Activated T-cell treated with anti-CD3 and anti-CD28 coated beads, Interleukin-2, amount 50 U/mL, for 48 hours (primary cell): ENCODE results near the gene GARRE1.
"Not testable (repeated sequence)": the region's sequence is repeated elsewhere in the genome, so short reads cannot be mapped to it uniquely, and the experiment has no call there.

Experiments used
- DNase-seq, 2 experiments: peaks; one replicate each; pipeline ENCODE4 v3.0.0-alpha.2; 2020

GARRE1 gene, protein sequence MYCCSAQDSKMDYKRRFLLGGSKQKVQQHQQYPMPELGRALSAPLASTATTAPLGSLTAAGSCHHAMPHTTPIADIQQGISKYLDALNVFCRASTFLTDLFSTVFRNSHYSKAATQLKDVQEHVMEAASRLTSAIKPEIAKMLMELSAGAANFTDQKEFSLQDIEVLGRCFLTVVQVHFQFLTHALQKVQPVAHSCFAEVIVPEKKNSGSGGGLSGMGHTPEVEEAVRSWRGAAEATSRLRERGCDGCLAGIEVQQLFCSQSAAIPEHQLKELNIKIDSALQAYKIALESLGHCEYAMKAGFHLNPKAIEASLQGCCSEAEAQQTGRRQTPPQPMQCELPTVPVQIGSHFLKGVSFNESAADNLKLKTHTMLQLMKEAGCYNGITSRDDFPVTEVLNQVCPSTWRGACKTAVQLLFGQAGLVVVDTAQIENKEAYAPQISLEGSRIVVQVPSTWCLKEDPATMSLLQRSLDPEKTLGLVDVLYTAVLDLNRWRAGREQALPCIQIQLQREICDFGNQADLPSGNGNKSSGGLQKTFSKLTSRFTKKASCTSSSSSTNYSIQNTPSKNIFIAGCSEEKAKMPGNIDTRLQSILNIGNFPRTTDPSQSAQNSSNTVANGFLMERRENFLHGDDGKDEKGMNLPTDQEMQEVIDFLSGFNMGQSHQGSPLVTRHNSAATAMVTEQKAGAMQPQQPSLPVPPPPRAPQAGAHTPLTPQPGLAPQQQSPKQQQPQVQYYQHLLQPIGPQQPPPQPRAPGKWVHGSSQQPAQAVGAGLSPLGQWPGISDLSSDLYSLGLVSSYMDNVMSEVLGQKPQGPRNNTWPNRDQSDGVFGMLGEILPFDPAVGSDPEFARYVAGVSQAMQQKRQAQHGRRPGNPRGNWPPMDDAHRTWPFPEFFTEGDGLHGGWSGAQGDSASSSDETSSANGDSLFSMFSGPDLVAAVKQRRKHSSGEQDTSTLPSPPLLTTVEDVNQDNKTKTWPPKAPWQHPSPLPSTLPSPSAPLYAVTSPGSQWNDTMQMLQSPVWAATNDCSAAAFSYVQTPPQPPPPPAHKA (N-terminal part only)

DNA sequence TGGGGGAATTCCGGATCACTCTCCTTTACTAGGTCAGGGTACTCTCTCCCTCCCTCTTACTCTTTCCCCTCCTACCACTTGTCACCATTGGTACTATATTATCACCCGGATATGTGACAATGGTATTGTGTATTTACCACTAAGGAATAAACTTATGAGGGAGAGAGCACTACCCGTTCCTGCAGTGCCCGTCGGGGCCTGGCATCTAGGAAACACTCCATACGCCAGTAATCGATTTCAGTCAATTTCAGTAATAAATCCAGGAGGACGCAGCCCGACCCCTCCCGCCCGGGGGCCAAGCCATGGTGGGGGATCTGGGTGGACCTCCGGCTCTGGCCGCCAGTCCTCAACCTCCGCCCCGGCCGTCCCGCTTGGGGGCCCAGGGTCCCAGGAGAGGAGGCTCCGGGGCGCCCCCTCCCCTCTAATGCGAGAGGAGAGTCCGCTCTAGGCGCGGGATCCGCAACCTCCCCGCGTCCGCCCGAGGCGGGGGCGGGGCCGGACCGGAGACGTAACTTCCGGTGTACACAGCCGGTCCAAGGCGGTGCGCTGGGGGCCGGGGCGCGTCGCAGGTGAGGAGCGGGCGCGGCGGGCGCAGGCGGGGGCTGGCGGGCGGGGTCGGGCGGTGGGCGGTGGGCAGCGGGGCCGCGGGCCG, at the start of gene GARRE1:
GARRE1 (plus strand) TSS at position 509 of the 652 bp plus-strand sequence. CDS start 45,920 bp downstream, outside the sequence.
- peak; percentile 89 to 91 for DNase-seq

DNA sequence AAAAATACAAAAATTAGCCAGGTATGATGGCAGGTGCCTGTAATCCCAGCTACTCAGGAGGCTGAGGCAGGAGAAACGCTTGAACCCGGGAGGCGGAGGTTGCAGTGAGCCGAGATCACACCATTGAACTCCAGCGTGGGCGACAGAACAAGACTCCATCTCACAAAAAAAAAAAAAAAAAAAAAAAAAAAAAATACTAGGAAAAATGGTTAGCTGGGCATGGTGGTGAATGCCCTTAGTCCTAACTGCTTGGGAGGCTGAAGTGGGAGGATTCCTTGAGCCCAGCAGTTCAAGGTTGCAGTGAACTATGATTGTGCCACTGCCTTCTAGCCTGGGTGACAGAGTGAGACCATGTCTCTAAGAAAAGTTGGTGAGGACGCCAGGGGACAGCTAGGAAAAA, 49.0 kb upstream of the GARRE1 start:
- DNase-seq: not testable (repeated sequence)

DNA sequence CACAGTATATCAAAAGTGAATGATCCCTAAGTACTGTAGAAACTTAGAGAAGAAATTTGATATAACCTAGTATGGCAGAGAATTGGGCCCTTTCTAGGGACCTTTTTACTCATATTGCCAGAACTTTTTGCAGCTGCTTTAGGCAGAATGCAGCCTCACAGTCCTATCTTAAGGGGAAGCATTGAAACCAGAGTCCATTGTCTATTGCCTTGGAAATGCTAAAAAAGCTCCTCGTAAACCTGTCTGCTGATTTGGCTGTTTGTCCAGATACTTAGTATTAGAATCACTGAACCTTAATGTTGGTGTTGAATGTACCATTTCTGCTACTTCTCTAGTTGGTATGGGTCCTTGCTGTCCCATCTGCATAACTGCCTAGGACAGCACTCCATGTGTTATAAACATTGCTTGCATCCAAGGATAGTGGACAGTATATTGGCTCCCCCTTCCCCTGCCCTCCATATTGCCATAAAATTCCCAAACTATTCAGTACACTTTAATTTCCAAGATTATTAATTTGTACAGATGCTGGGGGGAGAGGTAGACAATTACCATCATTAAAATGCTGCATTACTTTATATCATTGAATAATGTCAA, 46.0 kb upstream of the GARRE1 start:
- no peak for DNase-seq

DNA sequence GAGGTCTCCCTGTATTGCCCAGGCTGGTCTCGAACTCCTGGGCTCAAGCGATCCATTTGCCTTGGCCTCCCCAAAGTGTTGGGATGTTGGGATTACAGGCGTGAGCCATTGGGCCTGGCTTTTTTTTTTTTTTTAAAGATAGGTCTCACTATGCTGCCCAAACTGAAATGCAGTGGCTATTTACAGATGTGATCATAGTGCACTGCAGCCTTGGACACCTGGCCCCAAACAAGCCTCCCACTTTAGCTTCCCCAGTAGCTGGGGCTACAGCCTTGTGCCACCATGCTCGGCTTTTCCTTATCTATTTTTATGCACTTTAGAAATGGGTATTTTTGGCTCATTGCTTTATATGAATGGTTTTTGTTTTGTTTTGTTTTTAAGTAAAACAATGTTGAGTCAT, 44.6 kb upstream of the GARRE1 start:
- DNase-seq: no peak

DNA sequence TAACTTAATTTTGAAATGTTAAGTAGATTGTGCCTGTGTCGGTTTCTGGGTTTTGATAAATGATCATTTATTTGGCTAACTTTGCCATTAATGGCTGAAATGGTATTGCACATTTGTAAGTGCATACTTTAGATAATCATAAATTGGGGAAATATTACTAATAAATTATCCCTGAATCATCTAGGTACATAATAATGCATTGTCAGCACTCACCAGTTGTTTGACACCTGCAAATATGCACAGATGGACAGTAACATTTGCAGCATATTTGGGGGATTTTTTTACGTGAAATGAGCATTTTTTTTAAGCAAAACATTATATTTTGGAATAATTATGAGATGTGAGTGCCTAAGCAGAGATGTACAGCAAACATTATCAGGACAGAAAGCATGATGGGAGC, 41.1 kb upstream of the GARRE1 start:
- no peak for DNase-seq

DNA sequence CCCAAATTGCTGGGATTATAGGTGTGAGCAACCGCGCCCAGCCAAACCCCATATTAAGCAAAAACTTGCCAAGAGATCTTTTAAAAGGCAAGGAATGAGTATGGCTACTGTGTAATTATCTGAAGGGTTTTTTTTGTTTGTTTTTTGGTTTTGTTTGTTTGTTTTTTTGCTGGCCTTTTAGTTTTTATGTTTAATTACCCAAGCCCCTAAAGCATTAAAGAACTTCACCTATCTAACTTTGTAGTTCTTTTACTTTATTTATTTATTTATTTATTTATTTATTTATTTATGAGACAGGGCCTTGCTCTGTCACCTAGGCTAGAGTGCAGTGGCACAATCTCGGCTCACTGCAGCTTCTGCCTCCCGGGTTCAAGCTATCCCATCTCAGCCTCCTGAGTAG, 40.3 kb upstream of the GARRE1 start:
- DNase-seq: no peak

DNA sequence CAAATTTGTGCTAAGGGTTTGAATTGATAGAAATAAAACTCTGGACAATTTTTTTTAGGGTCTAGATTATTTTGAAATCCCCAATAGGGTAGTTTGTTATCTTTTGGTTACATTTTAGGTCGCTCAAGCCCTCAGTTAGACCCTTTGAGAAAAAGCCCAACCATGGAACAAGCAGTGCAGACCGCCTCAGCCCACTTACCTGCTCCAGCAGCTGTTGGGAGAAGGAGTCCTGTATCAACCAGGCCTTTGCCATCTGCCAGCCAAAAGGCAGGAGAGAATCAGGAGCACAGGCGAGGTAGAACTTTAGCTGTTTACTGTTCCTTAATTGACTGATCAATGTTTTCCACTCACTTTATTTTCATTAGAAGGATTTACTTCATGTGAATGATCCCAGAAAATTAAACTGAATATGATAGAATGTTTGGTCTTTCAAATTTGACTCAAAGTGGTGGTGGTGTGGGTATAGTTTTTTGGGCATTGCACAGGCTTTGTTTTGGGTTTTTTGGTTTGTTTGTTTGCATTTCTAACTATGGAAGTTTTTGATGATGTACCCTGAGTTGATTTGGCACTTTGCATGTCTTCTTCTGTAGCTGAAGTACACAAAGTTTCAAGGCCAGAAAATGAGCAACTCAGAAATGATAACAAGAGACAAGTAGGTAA, 39.2 kb upstream of the GARRE1 start:
- no peak for DNase-seq

DNA sequence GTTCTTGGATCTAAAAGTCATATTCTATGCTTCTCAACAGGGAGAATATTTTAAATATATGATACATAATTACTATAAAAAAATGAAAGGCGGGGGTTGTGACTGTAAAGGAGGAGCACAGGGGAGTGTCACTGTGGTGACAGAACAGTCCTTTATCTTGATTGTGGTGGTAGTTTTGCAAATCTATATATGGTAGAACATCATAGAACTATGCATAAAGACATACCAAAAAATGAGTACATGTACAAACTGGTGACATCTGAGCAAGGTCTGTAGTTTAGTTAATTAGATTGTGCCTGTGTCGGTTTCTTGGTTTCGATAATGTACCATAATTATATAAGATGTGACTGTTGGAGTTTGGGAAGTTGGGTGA, 38.7 kb upstream of the GARRE1 start:
- DNase-seq: no peak

DNA sequence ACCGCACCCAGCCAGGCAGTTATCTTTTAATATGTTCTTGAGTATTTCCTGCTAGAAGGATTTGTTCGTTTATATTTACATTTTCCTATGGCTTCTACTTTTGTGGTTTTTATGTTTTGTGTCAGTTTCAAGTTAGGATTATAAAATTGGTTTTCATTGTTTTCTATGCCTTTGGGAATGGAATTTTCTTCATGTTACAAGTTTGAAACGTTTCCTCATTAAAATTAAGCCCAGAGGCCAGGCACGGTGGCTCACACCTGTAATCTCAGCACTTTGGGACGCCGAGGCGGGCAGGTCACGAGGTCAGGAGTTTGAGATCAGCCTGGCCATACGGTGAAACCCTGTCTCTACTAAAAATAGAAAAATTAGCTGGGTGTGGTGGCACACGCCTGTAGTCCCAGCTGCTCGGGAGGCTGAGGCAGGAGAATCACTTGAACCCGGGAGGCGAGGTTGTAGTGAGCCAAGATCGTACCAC, 37.6 kb upstream of the GARRE1 start:
- DNase-seq: not testable (repeated sequence)

DNA sequence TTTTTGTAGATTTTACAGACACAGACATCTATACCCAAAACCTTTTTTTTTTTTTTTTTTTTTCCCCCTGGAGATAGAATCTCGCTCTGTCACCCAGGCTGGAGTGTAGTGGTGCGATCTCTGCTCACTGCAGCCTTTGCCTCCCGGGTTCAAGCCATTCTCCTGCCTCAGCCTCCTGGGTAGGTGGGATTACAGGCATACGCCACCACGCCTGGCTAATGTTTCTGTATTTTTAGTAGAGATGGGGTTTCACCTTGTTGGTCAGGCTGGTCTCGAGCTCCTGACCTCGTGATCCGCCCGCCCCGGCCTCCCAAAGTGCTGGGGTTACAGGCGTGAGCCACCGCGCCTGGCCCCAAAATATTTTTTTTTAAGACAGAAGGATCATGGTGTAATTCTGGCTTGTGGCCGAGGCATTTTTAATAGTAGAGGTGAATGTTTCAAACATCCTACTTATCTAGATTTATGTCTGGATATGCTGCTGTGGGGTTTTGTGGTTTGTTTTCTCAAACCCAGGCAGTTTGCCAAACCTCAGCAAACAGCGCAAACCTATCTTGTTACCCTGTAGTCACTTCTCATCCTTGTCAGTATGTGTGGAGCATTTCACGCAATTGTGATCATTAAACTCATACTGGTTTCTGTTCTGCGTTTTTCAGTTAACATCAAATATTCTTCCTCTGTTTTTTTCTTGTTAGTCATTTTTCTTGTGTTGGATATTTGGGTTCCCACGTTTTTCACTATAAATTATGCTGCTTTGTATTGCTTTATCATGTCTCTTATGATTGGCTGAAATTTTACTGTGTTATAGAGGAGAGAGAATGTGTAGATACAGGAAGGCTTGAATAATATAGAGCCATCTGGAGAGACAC, 36.2 kb upstream of the GARRE1 start:
- peak; percentile 62 to 71 for DNase-seq

DNA sequence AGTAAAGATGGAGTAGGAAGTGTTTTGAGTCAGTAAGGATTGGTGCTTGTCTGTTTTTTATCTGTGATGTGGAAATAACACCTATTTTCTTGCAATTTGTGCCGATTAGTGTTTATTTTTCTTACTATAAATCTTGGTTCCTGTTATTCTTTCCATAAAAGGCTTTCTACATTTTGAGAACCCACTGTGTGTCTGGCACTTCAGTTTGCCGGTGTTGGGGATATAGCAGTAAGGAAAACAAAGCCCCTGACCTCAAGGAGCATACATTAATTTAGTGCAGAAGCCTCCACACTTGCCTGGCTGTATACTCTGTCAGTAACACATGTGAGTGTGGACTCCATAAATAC, 35.6 kb upstream of the GARRE1 start:
- DNase-seq: no peak

DNA sequence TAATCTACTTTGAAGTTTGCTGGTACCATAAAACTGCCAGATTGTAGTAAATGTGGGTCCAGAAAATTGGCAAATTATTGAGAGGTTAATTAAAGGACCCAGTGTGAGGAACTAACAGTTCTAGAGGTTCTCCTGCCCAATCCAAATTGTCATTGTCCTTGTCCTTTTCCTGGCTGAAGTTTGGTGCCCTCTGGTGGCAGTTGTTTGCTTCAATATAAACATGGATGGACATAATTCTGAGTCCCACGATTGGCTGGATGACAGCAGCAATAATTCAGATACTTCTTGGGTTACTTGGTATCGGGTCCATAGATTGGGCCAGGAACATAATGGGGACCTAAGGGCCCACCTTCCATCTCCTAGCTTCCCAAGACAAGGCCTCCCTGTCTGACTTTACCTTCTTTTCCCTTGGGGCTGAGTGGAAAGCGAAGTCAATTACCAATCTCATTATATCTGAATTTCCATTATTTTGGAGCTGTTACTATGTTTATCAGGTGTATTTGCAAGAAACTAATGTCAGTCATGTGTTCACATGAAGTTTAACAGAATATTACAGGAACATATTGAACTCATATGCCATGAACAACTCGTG, 33.8 kb upstream of the GARRE1 start:
- DNase-seq: peak; percentile 73 to 77

DNA sequence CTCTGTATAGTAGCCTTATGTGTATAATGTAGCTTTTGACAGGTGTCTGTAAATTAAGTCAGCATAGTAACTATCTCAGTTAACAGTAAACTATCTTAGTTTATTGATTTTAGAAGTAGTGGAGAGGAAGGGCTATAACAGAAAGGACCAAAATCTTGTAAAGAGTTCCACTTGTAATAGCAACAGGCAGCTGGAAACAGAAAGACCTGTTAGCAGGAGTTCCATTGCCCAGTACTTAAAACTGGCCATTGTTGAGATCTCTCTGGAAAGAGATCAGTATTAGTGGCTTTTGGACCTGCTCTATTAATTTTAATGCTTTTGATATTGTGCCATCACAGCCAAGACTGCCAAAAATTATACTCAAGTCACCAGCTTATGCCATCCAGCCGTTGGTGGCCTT, 32.0 kb upstream of the GARRE1 start:
- DNase-seq: no peak

DNA sequence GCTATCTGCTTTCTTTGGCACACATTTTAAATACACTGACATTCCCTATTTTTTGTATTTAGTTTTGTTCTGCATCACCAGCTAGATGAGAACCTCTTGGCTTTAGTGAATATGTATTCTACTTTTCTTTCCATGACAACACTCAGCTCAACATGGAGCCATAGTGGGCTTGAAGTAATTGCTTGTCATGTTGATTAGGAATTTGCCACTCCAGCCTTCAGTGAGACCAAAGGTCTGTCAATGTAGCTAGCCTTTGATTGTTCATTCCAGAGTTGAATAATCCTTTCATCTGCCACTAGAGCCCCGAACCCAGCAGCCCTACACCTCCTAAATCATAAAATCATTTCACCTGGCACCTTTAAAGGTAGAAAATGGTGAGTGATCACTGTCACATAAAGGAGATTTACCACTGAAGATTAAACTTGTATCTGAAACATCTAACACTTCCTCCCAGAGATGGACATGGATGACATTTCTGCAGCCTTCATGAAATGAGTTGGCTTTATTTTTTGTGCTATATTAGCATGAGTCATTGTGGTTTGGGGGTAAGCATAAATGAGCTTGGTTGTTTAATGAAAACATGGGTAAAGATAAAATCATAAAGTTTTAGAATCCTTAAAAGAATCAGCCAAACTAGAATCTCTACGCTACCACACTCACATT, 29.2 kb upstream of the GARRE1 start:
- no peak for DNase-seq

DNA sequence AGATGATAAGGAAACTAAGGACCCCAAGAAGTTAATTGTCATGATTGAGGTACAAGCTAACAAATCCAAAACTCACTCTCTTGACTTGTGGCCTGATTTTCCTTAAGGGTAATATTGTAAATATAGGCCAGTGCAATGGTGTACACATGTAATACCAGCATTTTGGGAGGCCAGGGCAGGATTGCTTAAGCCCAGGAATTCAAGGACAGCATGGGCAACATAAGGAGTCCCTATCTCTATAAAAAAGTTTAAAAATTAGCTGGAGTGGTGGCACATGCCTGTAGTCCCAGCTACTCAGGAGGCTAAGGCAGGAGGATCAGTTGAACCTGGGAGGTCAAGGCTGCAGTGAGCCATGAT, 28.7 kb upstream of the GARRE1 start:
- DNase-seq: no peak

DNA sequence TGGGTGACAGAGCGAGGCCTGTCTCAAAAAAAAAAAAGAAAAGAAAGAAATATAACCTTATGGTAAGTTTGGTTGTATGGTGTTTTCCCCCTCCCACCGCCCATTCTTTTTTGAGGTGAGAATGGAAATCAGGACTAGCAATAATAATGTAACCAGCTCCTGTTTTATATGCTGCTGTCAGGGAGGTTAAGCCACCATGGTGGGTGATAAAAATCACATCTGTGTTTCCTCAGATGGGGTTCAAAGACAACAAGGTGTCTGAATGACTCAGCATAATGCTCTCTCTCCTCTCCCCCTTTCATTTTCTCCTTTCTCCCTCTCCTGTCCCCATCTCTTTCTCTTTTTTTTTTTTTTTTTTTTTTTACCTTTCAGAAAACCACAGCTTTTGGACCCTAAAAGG, 28.3 kb upstream of the GARRE1 start:
- no peak for DNase-seq

DNA sequence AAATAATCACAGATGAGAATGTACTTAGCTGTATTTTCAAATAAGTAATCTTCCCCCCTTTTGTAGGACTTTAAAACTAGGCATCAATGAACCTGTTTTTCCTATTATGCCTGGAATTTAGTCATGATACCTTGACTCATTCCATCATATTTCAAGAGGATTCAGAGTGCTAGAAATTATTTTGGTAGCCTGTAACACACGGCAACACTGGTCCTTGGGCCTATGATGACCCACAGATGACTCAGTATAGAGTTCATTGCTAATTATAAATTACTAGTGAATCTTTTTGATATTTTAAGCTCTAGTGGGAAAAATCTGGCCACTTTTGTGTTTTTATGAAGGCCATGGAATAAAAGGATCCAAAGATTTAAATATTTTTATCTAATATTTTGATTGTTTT, 26.0 kb upstream of the GARRE1 start:
- DNase-seq: no peak

DNA sequence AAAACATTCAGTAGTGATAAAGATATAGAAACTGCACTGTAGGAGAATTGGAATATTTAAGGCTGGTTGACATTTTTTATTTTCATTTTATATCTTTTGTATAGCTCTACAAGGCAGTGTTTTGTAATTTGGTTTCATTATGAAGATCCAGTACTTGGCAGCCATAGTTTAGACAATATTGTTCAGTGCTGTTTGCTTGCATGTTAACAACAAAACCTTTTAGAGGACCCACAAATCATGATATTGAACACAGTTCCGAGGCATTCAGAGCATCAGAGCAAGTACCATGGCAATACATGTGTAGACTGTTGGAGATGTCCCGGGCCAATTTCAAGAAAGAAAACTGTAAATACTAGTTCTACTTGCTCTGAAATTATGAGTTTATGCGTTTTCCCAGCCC, 25.6 kb upstream of the GARRE1 start:
- DNase-seq: no peak

DNA sequence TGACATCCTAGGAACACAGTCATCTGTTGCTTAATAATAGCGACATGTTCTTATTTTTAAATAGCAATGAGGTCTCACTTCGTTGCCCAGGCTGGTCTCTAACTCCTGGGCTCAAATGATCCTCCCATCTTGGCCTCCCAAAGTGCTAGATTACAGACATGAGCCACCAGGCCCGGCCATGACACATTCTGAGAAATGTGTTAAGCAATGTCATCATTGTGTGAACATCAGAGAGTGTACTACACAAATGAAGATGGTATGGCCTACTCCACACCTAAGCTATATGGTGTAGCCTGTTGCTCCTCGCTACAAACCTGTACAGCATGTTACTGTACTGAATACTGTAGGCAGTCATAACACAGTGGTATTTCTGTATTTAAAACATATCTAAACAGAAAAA, 24.6 kb upstream of the GARRE1 start:
- no peak for DNase-seq

DNA sequence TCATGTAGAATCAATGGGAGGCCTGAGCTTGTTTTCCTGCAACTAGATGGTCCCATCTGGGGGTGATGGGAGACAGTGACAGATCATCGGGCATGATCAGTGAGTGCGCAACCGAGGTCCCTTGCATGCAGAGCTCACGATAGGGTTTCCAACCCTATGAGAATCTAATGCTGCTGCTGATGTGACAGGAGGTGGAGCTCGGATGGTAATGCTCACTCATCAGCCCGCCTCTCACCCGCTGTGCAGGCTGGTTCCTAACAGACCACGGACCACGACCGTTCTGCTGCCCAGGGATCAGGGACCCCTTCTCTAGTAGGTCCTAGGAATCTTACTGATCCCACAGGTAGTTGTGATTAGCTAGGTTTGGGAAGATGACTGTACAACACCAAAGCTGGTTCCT, 23.5 kb upstream of the GARRE1 start:
- no peak for DNase-seq
